Stomach smooth muscle (tissue), 2 donors: Measurements from ENCODE around the gene ANKDD1A.
A peak's percentile ranks its signal among the peaks of the same experiment; 100 is the strongest.

Experiments used
- H3K27ac ChIP-seq: one replicate; pipeline ENCODE4 v1.7.0; 2013; ENCODE audit warnings: mild to moderate bottlenecking, low read length, inconsistent platforms
- H3K27me3 ChIP-seq, 2 donors: one replicate each; pipeline ENCODE4 v1.7.0; 2013; ENCODE audit warnings: low read length in 2 of 2; ENCODE audit not compliant: insufficient read depth in 2 of 2, control insufficient read depth in 1 of 2
- H3K36me3 ChIP-seq, 2 donors: one replicate each; pipeline ENCODE4 v1.7.0; 2013; ENCODE audit warnings: low read length in 2 of 2; ENCODE audit not compliant: control insufficient read depth in 2 of 2, insufficient read depth in 2 of 2
- H3K4me1 ChIP-seq: one replicate; pipeline ENCODE4 v1.7.0; 2013; ENCODE audit warnings: low read length; ENCODE audit not compliant: control insufficient read depth, insufficient read depth
- H3K4me3 ChIP-seq, 2 donors: one replicate each; pipeline ENCODE4 v1.7.0; 2013; ENCODE audit warnings: low read length in 2 of 2
- H3K9ac ChIP-seq, 2 donors: one replicate each; pipeline ENCODE4 v1.7.0; 2013; ENCODE audit warnings: low read length in 2 of 2, mild to moderate bottlenecking in 1 of 2
- H3K9me3 ChIP-seq, 2 donors: one replicate each; pipeline ENCODE4 v1.7.0; 2013; ENCODE audit warnings: low read length in 2 of 2; ENCODE audit not compliant: control insufficient read depth in 2 of 2
- donor health status: healthy.
- donor health status: Pancreatic carcinoma.

ANKDD1A gene

GRCh38 chr15:64878705-64879104 lies 33.0 kb upstream of the ANKDD1A start:
- Histone ChIP-seq H3K27me3 (no peaks in the 10 kb centered on the region), H3K9me3 (no peaks in the 10 kb centered on the region), H3K36me3 (no peaks in the 10 kb centered on the region), H3K9ac (no peak overlapping the region), H3K4me3 (no peak overlapping the region), H3K27ac (no peak overlapping the region), H3K4me1 (peaks cover 8% of the 10 kb centered on the region)

DNA sequence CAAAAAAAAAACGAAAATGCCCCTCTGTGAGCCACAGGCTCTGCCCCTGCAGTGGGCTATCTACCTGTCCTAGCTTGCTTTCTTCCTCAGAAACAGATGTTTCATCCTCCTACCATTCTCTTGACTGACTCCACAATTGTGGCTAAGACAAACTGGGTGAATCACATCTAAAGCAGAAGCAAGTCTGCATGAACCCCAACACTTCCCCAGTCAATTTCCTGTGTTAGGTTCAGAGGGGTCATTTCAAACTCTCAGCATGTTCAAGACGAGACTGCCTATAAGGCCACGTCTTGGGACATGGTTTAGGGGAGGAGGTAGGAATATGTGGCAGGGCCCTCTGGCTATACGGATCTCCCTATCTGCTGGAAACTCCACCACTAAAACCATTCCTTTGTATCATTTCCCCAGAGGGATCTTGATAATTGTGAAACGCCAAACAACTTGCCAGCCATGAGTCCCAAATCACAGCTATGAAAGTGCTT lies 28.6 kb upstream of the ANKDD1A start:
- Histone ChIP-seq H3K36me3 (no peaks in the 10 kb centered on the region), H3K27ac (no peak overlapping the region), H3K27me3 (no peaks in the 10 kb centered on the region), H3K9ac (no peak overlapping the region), H3K4me1 (peaks cover 9% of the 10 kb centered on the region), H3K9me3 (no peaks in the 10 kb centered on the region), H3K4me3 (no peak overlapping the region)

DNA sequence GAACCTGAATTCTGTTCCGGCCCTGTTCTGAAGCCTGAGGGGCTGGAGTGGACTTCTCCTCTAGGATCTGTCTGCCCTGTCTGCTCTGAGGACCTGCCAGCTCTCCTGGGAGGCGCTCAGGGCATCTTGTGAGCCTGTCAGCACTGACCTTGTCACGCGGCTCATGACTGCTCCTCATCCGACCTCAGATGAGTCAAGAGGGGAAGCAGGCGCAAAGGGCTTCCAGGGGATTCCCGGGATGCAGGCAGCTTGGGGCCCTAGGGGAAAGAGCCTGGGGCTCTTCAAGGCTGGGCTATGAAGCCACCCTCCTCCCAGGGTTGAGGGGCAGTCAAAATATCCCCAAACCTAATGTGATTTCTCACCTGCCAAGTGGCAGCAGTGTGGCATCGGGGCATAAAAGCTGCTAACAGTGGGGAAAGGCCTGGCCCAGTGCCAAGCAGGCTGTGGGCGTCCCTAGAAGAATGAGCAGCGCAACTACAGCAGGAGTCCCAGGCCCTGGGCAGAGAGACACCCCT lies 27.6 kb upstream of the ANKDD1A start:
- Histone ChIP-seq H3K27ac (no peak overlapping the region), H3K27me3 (no peaks in the 10 kb centered on the region), H3K4me1 (peaks cover 9% of the 10 kb centered on the region), H3K9ac (no peak overlapping the region), H3K9me3 (no peaks in the 10 kb centered on the region), H3K36me3 (no peaks in the 10 kb centered on the region), H3K4me3 (no peak overlapping the region)

- Histone ChIP-seq H3K4me3 (no peak overlapping the region), H3K4me1 (peaks cover 9% of the 10 kb centered on the region), H3K9me3 (no peaks in the 10 kb centered on the region), H3K27ac (no peak overlapping the region), H3K9ac (no peak overlapping the region), H3K27me3 (no peaks in the 10 kb centered on the region), H3K36me3 (no peaks in the 10 kb centered on the region)
These were observed 27.0 kb upstream of the ANKDD1A start for GRCh38 chr15:64884679-64885078.

DNA sequence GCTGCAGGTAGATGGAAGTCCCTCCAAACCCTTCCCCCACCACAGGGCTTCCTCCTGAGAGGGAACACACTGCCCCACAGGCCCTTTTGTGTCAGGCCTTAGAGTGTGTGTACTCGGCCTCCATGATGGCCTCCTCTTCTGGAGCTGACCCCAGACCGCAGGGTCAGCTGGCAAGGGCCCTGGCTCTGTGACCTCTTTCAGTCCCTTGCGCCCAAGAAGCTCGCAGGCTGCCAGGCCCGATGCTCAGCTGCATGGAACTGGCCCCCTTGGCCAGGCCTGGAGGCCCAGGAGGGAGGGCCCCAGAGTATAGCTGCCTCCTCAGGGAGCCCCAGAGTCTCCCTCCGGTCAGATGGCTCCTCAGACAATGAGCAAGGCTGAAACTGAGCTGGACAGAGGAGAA lies 23.4 kb upstream of the ANKDD1A start:
- Histone ChIP-seq H3K36me3 (no peaks in the 10 kb centered on the region), H3K4me3 (no peak overlapping the region), H3K9ac (no peak overlapping the region), H3K9me3 (no peaks in the 10 kb centered on the region), H3K27ac (no peak overlapping the region), H3K4me1 (peaks cover 13% of the 10 kb centered on the region), H3K27me3 (no peaks in the 10 kb centered on the region)

DNA sequence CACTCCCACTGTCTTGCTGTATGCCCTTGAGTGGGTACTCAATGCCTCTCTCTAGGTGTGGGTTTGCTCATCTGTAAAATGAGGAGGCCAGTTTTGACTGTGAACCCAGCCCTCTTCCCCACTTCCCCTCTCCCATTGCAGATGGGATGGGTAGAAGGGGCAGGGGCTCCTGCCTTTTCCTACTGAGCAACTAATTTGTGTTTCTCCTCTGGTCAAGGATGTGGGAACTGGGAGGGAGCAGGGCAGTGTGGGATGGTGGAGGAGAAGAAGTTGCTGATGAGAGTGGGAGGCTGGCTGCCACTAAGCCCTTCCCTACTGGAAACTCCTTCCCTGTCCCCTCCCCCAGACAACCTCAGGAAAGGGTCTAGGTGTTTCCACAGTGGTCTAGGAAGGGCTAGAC lies 20.1 kb upstream of the ANKDD1A start:
- Histone ChIP-seq H3K4me1 (peaks cover 30% of the 10 kb centered on the region), H3K9ac (no peak overlapping the region), H3K27ac (no peak overlapping the region), H3K4me3 (no peak overlapping the region), H3K36me3 (no peaks in the 10 kb centered on the region), H3K9me3 (no peaks in the 10 kb centered on the region), H3K27me3 (no peaks in the 10 kb centered on the region)

GRCh38 chr15:64892847-64893403 lies 18.8 kb upstream of the ANKDD1A start:
- H3K36me3 ChIP-seq, result no peaks in the 10 kb centered on the region
- no peaks in the 10 kb centered on the region for H3K27me3 ChIP-seq
- no peak overlapping the region for H3K4me3 ChIP-seq
- peaks cover 34% of the 10 kb centered on the region for H3K4me1 ChIP-seq
- no peak overlapping the region for H3K9ac ChIP-seq
- H3K27ac ChIP-seq, result peak overlapping the region; percentile 64
- no peaks in the 10 kb centered on the region for H3K9me3 ChIP-seq

DNA sequence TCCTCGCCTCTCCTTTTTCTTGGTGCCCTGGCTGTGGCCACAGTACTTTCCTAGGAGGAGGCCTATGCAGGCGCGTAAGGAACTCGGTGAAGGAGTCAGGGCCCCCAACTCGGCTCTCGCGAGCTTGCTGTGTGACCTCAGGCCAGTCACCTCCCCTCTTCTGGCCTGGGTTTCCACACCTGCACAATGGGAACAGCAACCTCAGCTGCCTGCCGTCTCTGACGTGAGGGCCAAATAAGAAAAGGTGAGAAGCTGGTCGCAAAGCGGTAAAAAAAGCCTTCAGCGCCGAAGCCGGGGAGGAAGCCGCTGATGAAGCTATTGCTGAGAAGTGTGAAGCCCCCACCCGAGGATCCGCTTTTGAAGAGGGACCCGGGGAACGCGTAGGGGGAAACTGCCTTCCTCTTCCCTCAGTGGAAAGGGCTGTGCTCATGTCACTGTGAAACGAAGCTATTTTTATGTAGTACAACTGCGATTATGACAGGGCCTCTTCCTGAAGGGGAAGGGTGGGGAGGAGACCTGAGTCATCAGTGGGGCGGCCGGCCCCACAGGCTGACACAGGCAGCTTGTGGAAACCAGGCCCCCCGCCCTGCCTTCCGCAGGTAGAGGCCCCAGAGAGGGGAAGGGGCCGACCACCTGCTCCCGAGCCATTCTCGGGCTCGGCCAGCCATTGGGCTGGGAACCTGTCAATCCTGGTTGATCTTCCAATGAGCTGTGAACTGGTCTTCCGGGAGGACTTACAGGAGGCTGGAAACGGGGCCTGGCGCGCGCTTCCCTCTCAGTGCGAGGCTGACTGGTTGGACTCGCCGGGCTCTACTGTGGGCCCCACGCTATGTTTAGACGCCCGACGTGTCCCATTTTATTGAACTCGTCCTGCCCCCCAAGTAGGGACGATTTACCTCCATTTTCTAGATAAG lies 18.0 kb upstream of the ANKDD1A start:
- no peaks in the 10 kb centered on the region for H3K36me3 ChIP-seq
- peaks cover 34% of the 10 kb centered on the region for H3K4me1 ChIP-seq
- H3K27me3 ChIP-seq, result no peaks in the 10 kb centered on the region
- peak overlapping the region; percentile 64 for H3K27ac ChIP-seq
- peak overlapping the region; percentile 54 to 66 for H3K4me3 ChIP-seq
- no peaks in the 10 kb centered on the region for H3K9me3 ChIP-seq
- peak overlapping the region; percentile 57 to 68 for H3K9ac ChIP-seq

DNA sequence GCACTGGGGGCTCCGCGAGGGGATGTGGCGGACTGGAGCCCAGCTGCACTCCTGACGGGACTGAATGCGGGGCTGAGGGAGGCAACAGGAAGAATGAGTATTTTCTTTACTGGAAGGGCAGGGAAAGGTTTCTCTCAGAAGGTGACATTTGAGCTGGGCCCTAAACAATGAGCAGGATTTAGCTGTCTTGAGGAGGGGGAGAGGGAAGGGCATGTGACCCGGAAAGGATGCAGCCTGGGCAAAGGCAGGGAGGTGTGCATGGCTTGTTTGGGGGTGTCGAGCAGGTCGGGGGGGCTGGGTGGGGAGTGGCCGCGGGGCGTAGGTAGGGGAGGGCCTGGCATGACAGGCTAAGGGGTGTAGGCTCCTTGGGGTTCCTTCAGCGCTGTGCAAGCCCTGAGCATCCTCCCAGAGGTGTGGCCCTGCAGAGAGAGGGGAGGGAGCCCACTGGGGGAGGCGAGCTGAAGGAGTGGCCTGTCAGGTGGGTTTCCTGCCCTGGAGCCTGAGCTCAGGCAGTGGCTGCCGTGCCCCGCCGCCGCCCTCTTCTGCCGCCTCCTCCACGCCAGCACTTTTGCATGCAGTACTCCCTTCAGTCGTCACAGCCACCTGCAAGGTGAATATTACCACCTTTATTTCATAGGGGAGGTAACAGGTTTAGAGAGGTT lies 17.2 kb upstream of the ANKDD1A start:
- Histone ChIP-seq H3K4me1 (peaks cover 34% of the 10 kb centered on the region), H3K4me3 (peak overlapping the region; percentile 54 to 66), H3K27ac (peak overlapping the region; percentile 64), H3K9ac (peak overlapping the region; percentile 57 to 68), H3K36me3 (no peaks in the 10 kb centered on the region), H3K9me3 (no peaks in the 10 kb centered on the region), H3K27me3 (no peaks in the 10 kb centered on the region)

DNA sequence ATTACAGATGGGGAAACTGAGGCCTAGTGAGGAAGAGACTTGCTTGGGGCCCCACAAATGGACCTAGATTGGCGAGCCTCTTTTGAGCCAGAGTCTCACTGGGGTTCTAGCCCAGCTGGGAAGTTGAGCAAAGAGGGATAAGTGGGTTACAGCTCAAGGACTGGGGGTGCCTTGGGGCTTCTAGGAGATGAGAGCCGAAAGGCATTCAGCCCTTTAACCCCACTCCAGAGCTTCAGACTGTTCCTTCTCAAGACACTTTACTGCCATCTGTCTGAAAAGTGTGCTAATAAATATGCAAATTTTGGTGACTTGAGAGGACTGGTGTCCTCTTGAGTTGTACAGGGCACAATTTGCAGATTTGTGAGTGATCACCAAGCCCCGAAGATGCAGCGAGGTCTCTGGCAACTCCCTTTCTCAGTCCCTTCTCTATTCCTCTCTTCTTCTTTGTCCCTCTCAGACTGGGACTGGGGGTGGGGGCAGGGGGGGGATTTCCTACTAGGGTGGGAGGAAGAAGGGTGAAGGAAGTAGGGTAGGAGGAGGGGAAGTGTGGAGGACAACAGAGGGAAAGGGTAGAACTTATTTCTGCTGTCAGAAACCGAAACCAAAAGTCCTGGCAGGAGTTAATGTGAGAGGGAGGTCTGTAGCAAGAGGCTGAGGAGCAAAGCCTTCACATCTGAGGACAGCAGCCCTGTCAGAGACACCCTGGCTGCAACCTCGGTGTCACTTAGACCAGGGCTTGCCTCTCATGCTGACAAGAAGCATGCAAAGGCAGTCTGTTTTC lies 16.2 kb upstream of the ANKDD1A start:
- H3K4me3 ChIP-seq, result peak overlapping the region; percentile 17 to 65
- H3K9ac ChIP-seq, result peak overlapping the region; percentile 46 to 73
- H3K27me3 ChIP-seq, result no peaks in the 10 kb centered on the region
- H3K9me3 ChIP-seq, result no peaks in the 10 kb centered on the region
- peaks cover 34% of the 10 kb centered on the region for H3K4me1 ChIP-seq
- H3K27ac ChIP-seq, result peak overlapping the region; percentile 31
- H3K36me3 ChIP-seq, result no peaks in the 10 kb centered on the region
